IPS-NIHi7 (cell line): ENCODE measurements around the gene KRTAP5-5.
A peak's percentile ranks its signal among the peaks of the same experiment; 100 is the strongest.
"Not testable (repeated sequence)": the region's sequence is repeated elsewhere in the genome, so short reads cannot be mapped to it uniquely, and the experiment has no call there.

Experiments
- DNase-seq: peaks from one replicate; pipeline ENCODE4 v3.0.0; 2012; ENCODE audit warnings: mixed read lengths; ENCODE audit errors: extremely low spot score

Gene KRTAP5-5

GRCh38 chr11:1607156-1607845, 22.3 kb upstream of the KRTAP5-5 start:
- DNase-seq = peak; percentile 39

GRCh38 chr11:1607901-1608300, 21.7 kb upstream of the KRTAP5-5 start:
- DNase-seq = not testable (repeated sequence)

- DNase-seq = no peak
These were observed 21.2 kb upstream of the KRTAP5-5 start, which contains the start of gene KRTAP5-3 for GRCh38 chr11:1608363-1608762. Gene KRTAP5-3 (minus strand): TSS chr11:1608463. CDS start chr11:1608385, 78 bp downstream.

- no peak for DNase-seq
These were observed 11.3 kb upstream of the KRTAP5-5 start for GRCh38 chr11:1618231-1618630.

GRCh38 chr11:1619449-1619848, 10.1 kb upstream of the KRTAP5-5 start:
- no peak for DNase-seq

- no peak for DNase-seq
These were observed 7.5 kb upstream of the KRTAP5-5 start, which contains the start of gene KRTAP5-4 for GRCh38 chr11:1622086-1622485. Gene KRTAP5-4 (minus strand): TSS chr11:1622138. CDS start chr11:1622093, 45 bp downstream.

GRCh38 chr11:1623716-1624115, 5.9 kb upstream of the KRTAP5-5 start:
- DNase-seq = no peak

GRCh38 chr11:1624621-1625020, 5.0 kb upstream of the KRTAP5-5 start:
- DNase-seq = no peak

GRCh38 chr11:1625541-1625940, 4.0 kb upstream of the KRTAP5-5 start:
- no peak for DNase-seq

- DNase-seq = peak; percentile 95
These were observed 859 bp upstream of the KRTAP5-5 start for GRCh38 chr11:1628506-1629325.

- no peak for DNase-seq
These were observed 696 bp downstream of the KRTAP5-5 start for GRCh38 chr11:1630271-1630670.

GRCh38 chr11:1631066-1631568, 1.5 kb downstream of the KRTAP5-5 start:
- DNase-seq = no peak

GRCh38 chr11:1632053-1632714, 2.6 kb downstream of the KRTAP5-5 start:
- DNase-seq = no peak

GRCh38 chr11:1633864-1634263, 4.3 kb downstream of the KRTAP5-5 start:
- no peak for DNase-seq

- no peak for DNase-seq
These were observed 6.8 kb downstream of the KRTAP5-5 start for GRCh38 chr11:1636291-1636950.

GRCh38 chr11:1637628-1638027, 8.1 kb downstream of the KRTAP5-5 start:
- DNase-seq = no peak

GRCh38 chr11:1638344-1638743, 8.8 kb downstream of the KRTAP5-5 start:
- no peak for DNase-seq

GRCh38 chr11:1639102-1639620, 9.6 kb downstream of the KRTAP5-5 start:
- no peak for DNase-seq

- no peak for DNase-seq
These were observed 10.1 kb downstream of the KRTAP5-5 start for GRCh38 chr11:1639666-1640065.

GRCh38 chr11:1640076-1640946, 10.7 kb downstream of the KRTAP5-5 start:
- DNase-seq = peak; percentile 92
